Fibroblast of peridontal ligament (primary cell): ENCODE results near the gene ITGA5.
A peak's percentile ranks its signal among the peaks of the same experiment; 100 is the strongest.

Source experiments
- DNase-seq: peaks from one replicate; pipeline ENCODE4 v3.0.0-alpha.2; 2010; ENCODE audit errors: extremely low read depth

ITGA5 gene

GRCh38 chr12:54389134-54389508, 29.9 kb downstream of the ITGA5 start:
- no peak for DNase-seq

GRCh38 chr12:54388237-54389133, 30.6 kb downstream of the ITGA5 start:
- DNase-seq = no peak

- DNase-seq = no peak
Observed at GRCh38 chr12:54387114-54387467, 32.0 kb downstream of the ITGA5 start.

- no peak for DNase-seq
Observed at GRCh38 chr12:54386403-54387113, 32.5 kb downstream of the ITGA5 start.

GRCh38 chr12:54385251-54385914, 33.7 kb downstream of the ITGA5 start:
- no peak for DNase-seq

GRCh38 chr12:54384591-54385041, 34.5 kb downstream of the ITGA5 start, which contains the start of gene ZNF385A:
Gene ZNF385A (minus strand): TSS chr12:54384733. CDS start chr12:54384514, 219 bp downstream.
- no peak for DNase-seq

GRCh38 chr12:54383041-54383609, 35.9 kb downstream of the ITGA5 start:
- DNase-seq = peak; percentile 89

GRCh38 chr12:54381136-54381535, 37.9 kb downstream of the ITGA5 start:
- DNase-seq = no peak

- peak; percentile 76 for DNase-seq
Observed at GRCh38 chr12:54379398-54380201, 39.5 kb downstream of the ITGA5 start.

- DNase-seq = no peak
Observed at GRCh38 chr12:54378796-54379397, 40.2 kb downstream of the ITGA5 start.

- DNase-seq = no peak
Observed at GRCh38 chr12:54377797-54378515, 41.1 kb downstream of the ITGA5 start.

- DNase-seq = no peak
Observed at GRCh38 chr12:54377007-54377406, 42.1 kb downstream of the ITGA5 start.

- DNase-seq = no peak
Observed at GRCh38 chr12:54376596-54376995, 42.5 kb downstream of the ITGA5 start.

GRCh38 chr12:54375259-54375579, 43.8 kb downstream of the ITGA5 start:
- DNase-seq = no peak

- DNase-seq = no peak
Observed at GRCh38 chr12:54374562-54375258, 44.4 kb downstream of the ITGA5 start.

GRCh38 chr12:54373649-54374561, 45.2 kb downstream of the ITGA5 start:
- DNase-seq = no peak

- no peak for DNase-seq
Observed at GRCh38 chr12:54372113-54372806, 46.8 kb downstream of the ITGA5 start.
